GM12878 (cell line): Measurements from ENCODE around the gene VIPR2. TPM values are rescaled to one million over a fixed set of nuclear protein-coding genes. Genes with fewer than 3 reads are reported as not detected.
"Not testable (repeated sequence)": the region's sequence is repeated elsewhere in the genome, so short reads cannot be mapped to it uniquely, and the experiment has no call there.

Experiments used
- ATAC-seq: fragments of 200-7000 bp; cut with Tn5 transposase; 3 replicates; pipeline ENCODE4 v1.9.1; 2020; ENCODE audit warnings: mild to moderate bottlenecking, moderate library complexity
- BruUV-seq: library from RNA; stranded (reverse); fragments of 400-500 nt; replicated peaks from 2 replicates; lab custom pipeline; 2021; lab: Mats Ljungman, UMichigan
- CTCF ChIA-PET: fragments of 300-600 bp; sonication (Branson Sonifier 250); formaldehyde crosslinking; extraction: SDS; loops from one replicate; lab custom pipeline; 2021; ENCODE audit warnings: inconsistent platforms; lab: Yijun Ruan, JAX
- POLR2A ChIA-PET: fragments of 350-600 bp; formaldehyde crosslinking; extraction: SDS; loops from one replicate; lab custom pipeline; 2021; ENCODE audit warnings: inconsistent platforms; lab: Charles Lee
- RAD21 ChIA-PET: fragments of 300-600 bp; sonication (Branson Sonifier 250); formaldehyde crosslinking; loops from one replicate; lab custom pipeline; 2023; ENCODE audit warnings: antibody characterized with exemption; ENCODE audit not compliant: unreplicated experiment; lab: Charles Lee
- SMC1A ChIA-PET: fragments of 300-600 bp; sonication (Branson Sonifier 250); formaldehyde crosslinking; loops from one replicate; lab custom pipeline; 2023; ENCODE audit not compliant: unreplicated experiment, uncharacterized antibody; lab: Charles Lee
- DNase-seq: peaks from one replicate; pipeline ENCODE4 v3.0.0-alpha.2; 2011; ENCODE audit warnings: low read depth, low spot score
- FAIRE-seq: peaks from 3 replicates; lab custom pipeline; 2011; peaks lifted over from hg19 to GRCh38; lab: Jason Lieb, UNC
- H2AFZ ChIP-seq: 2 replicates; pipeline ENCODE4 v1.6.0; 2011; ENCODE audit warnings: low read depth, low read length, control low read depth; ENCODE audit not compliant: control insufficient read depth
- H3K27ac ChIP-seq: 2 replicates; pipeline ENCODE4 v1.5.1; 2011; ENCODE audit warnings: control low read depth; ENCODE audit not compliant: control insufficient read depth, insufficient read depth
- H3K27me3 ChIP-seq, 2 experiments: replicated peaks in 1 of 2; 2 replicates each; pipeline versions ENCODE4 v1.6.0 to v1.6.1; 2011; ENCODE audit warnings: low read length in 1 of 2; ENCODE audit not compliant: control insufficient read depth in 2 of 2, insufficient read depth in 2 of 2
- H3K36me3 ChIP-seq, 2 experiments: 2 replicates each; pipeline ENCODE4 v1.5.1; 2011; ENCODE audit warnings: low read length in 1 of 2; ENCODE audit not compliant: control insufficient read depth in 2 of 2, insufficient read depth in 2 of 2
- H3K4me1 ChIP-seq: 2 replicates; pipeline ENCODE4 v1.6.1; 2011; ENCODE audit warnings: mild to moderate bottlenecking, low read length, moderate library complexity, mixed read lengths; ENCODE audit not compliant: control insufficient read depth, insufficient read depth
- H3K4me2 ChIP-seq: 2 replicates; pipeline ENCODE4 v1.6.0; 2011; ENCODE audit warnings: control low read depth; ENCODE audit not compliant: control insufficient read depth, insufficient read depth
- H3K4me3 ChIP-seq: fragments of 200-600 bp; sonication (generic); 2 replicates; pipeline ENCODE4 v1.5.1; 2016
- H3K79me2 ChIP-seq: 2 replicates; pipeline ENCODE4 v1.6.0; 2011; ENCODE audit warnings: low read length; ENCODE audit not compliant: control insufficient read depth, insufficient read depth
- H3K9ac ChIP-seq: 2 replicates; pipeline ENCODE4 v1.8.0; 2011; ENCODE audit warnings: low read length, control low read depth, mixed read lengths; ENCODE audit not compliant: control insufficient read depth, insufficient read depth
- H3K9me3 ChIP-seq: replicated peaks from 3 replicates; pipeline ENCODE4 v1.5.1; 2011; ENCODE audit warnings: mild to moderate bottlenecking, low read length; ENCODE audit not compliant: control insufficient read depth, insufficient read depth
- H4K20me1 ChIP-seq: 2 replicates; pipeline ENCODE4 v1.6.0; 2011; ENCODE audit not compliant: control insufficient read depth, insufficient read depth
- CHD1 ChIP-seq: IDR thresholded peaks from 2 replicates; pipeline ENCODE4 v1.6.1; 2012; ENCODE audit warnings: low read depth, low read length, improper control_type of control experiment
- HCFC1 ChIP-seq: fragments of 150-350 bp; IDR thresholded peaks from 2 replicates; pipeline ENCODE4 v1.6.1; 2014; ENCODE audit warnings: low read length
- JUNB ChIP-seq: IDR thresholded peaks from 2 replicates; pipeline ENCODE4 v1.6.1; 2016; ENCODE audit warnings: antibody characterized with exemption, mild to moderate bottlenecking
- MTA2 ChIP-seq: fragments of 450-650 bp; IDR thresholded peaks from 2 replicates; pipeline ENCODE4 v1.6.1; 2016; ENCODE audit warnings: low read depth, mild to moderate bottlenecking, moderate library complexity
- POU2F2 ChIP-seq: IDR thresholded peaks from 3 replicates; pipeline ENCODE4 v1.6.1; 2011; ENCODE audit warnings: low read depth, mild to moderate bottlenecking, low read length, borderline replicate concordance
- RAD21 ChIP-seq: IDR thresholded peaks from 2 replicates; pipeline ENCODE4 v1.6.1; 2011; ENCODE audit warnings: mild to moderate bottlenecking, low read depth, low read length, moderate library complexity; ENCODE audit not compliant: insufficient read depth
- SMARCA5 ChIP-seq: fragments of 450-650 bp; IDR thresholded peaks from 2 replicates; pipeline ENCODE4 v1.6.1; 2017; ENCODE audit warnings: mild to moderate bottlenecking
- STAT1 ChIP-seq: fragments of 450-650 bp; conservative IDR thresholded peaks from 2 replicates; pipeline ENCODE4 v1.6.1; 2014; ENCODE audit warnings: antibody characterized with exemption, mild to moderate bottlenecking
- TARDBP ChIP-seq: IDR thresholded peaks from 2 replicates; pipeline ENCODE4 v1.6.1; 2016; ENCODE audit warnings: borderline replicate concordance
- TCF7 ChIP-seq: IDR thresholded peaks from 2 replicates; pipeline ENCODE4 v1.6.1; 2014; ENCODE audit warnings: antibody characterized with exemption, borderline replicate concordance
- WGBS: methylation state at CpG from one replicate; pipeline ENCODE4 v1.1.6; 2016; ENCODE audit warnings: low lambda C conversion rate; ENCODE audit not compliant: insufficient replicate concordance, insufficient coverage; ENCODE audit errors: missing lambda C conversion rate; 5-methylcytosine and 5-hydroxymethylcytosine counted together
- in situ Hi-C: fragments of 300-500 bp; cut with MboI; formaldehyde crosslinking; loops from 9 replicates; pipeline ENCODE4 v1.14.3; 2018; ENCODE audit warnings: mixed read lengths
- intact Hi-C: fragments of 100-400 bp; cut with micrococcal nuclease; formaldehyde crosslinking; loops from one replicate; pipeline ENCODE4 v1.14.2; 2022; ENCODE audit not compliant: unreplicated experiment
- polyA plus RNA-seq, 11 experiments: library from polyadenylated mRNA; depleted of rRNA in 4 of 11; unstranded in 6 of 11; stranded (reverse) in 5 of 11; fragments of >200 nt; fragmentation: Nextera tagmentation in 4 of 11; fragmentation: Illumina TruSeq in 1 of 11; extraction: Ambion mirVana in 4 of 11; extraction: Trizol in 1 of 11; gene quantifications; 1 replicate in 1 of 11; 2 replicates in 10 of 11; pipeline versions ENCODE4 v1.2.1 to v1.2.3, GENCODE V29; 2011 to 2016; ENCODE audit warnings: inconsistent platforms in 2 of 11, missing spikeins in 2 of 11, low read depth in 1 of 11
- total RNA-seq, 4 experiments: library from RNA; depleted of rRNA in 3 of 4; stranded (reverse); fragments of >200 nt in 3 of 4; fragmentation: Illumina TruSeq in 1 of 4; extraction: Trizol in 1 of 4; gene quantifications; 2 replicates each; pipeline versions ENCODE4 v1.2.1 to v1.2.3, GENCODE V29; 2013 to 2021
- TF ChIP-seq, protein P1 (sequence below): IDR thresholded peaks from 2 replicates; pipeline ENCODE4 v1.6.1; 2012; ENCODE audit warnings: low read depth, low read length, improper control_type of control experiment
- TF ChIP-seq, protein P2 (sequence below): fragments of 450-650 bp; IDR thresholded peaks from 2 replicates; pipeline ENCODE4 v1.6.1; 2016; ENCODE audit warnings: mild to moderate bottlenecking, moderate library complexity, borderline replicate concordance

VIPR2 gene
- total and polyA plus RNA-seq, 10 of the 15 experiments (the other 5 are each of a cell fraction or from before 2014, with no cell fraction given), result not detected

DNA sequence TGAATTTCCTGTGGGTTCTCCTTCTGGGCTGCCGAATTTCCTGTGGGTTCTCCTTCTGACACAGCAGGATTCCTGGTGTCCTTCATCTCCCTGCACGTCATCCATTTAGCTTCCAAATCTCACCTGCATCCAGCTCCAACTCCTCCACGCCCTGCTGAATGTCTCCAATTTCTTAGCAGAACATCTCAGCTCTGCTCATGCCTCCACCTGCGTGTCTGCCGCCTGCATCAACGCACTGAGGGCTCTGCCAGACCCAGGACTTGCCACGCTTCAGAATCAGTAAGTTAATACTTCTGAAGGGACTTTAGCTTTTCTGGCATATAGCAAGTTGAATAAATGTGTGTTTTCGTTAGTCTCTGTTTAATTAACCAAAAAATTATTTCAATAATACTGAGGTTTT, 31.1 kb upstream of the VIPR2 start:
- RAD21 ChIA-PET, result no interaction called here
- CTCF ChIA-PET, result no interaction called here

DNA sequence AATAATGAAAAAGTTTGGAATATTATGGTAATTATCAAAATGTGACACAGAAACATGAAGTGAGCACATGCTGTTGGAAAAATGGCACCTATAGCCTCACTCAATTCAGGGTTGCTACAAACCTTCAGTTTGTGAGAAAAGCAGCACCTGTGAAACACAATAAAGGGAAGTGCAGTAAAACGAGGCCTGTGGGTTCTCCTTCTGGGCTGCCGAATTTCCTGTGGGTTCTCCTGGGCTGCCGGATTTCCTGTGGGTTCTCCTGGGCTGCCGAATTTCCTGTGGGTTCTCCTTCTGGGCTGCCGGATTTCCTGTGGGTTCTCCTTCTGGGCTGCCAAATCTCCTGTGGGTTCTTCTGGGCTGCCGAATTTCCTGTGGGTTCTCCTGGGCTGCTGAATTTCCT, 30.4 kb upstream of the VIPR2 start:
- SMC1A ChIA-PET, RAD21 ChIA-PET: not testable (repeated sequence)

More for the DNA sequence above, 31.1 kb upstream of the VIPR2 start:
- ATAC-seq, result no peak
- no peaks in the 10 kb centered on the region for H3K27me3 ChIP-seq
- H3K9me3 ChIP-seq, result no peaks in the 10 kb centered on the region; the same call in 2 of the 3 replicates
- H4K20me1 ChIP-seq, result no peaks in the 10 kb centered on the region
- DNase-seq, result no peak
- ChIA-PET POLR2A (no interaction called here), SMC1A (no interaction called here)
- H3K79me2 ChIP-seq, result no peaks in the 10 kb centered on the region
- H3K9ac ChIP-seq, result no peak overlapping the region
- in situ Hi-C loops, result no loop called here
- H3K4me2 ChIP-seq, result no peak overlapping the region
- H3K36me3 ChIP-seq, result no peaks in the 10 kb centered on the region
- no peak for TF ChIP-seq TARDBP
- TF ChIP-seq SMARCA5, result no peak
- no peak for TF ChIP-seq MTA2
- TF ChIP-seq POU2F2, result no peak
- TF ChIP-seq TCF7, result no peak
- TF ChIP-seq, protein P1, sequence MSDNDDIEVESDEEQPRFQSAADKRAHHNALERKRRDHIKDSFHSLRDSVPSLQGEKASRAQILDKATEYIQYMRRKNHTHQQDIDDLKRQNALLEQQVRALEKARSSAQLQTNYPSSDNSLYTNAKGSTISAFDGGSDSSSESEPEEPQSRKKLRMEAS, result no peak
- TF ChIP-seq STAT1, result no peak
- TF ChIP-seq CHD1, result no peak
- no peak for TF ChIP-seq JUNB
- TF ChIP-seq RAD21, result no peak
- TF ChIP-seq HCFC1, result no peak
- TF ChIP-seq, protein P2, sequence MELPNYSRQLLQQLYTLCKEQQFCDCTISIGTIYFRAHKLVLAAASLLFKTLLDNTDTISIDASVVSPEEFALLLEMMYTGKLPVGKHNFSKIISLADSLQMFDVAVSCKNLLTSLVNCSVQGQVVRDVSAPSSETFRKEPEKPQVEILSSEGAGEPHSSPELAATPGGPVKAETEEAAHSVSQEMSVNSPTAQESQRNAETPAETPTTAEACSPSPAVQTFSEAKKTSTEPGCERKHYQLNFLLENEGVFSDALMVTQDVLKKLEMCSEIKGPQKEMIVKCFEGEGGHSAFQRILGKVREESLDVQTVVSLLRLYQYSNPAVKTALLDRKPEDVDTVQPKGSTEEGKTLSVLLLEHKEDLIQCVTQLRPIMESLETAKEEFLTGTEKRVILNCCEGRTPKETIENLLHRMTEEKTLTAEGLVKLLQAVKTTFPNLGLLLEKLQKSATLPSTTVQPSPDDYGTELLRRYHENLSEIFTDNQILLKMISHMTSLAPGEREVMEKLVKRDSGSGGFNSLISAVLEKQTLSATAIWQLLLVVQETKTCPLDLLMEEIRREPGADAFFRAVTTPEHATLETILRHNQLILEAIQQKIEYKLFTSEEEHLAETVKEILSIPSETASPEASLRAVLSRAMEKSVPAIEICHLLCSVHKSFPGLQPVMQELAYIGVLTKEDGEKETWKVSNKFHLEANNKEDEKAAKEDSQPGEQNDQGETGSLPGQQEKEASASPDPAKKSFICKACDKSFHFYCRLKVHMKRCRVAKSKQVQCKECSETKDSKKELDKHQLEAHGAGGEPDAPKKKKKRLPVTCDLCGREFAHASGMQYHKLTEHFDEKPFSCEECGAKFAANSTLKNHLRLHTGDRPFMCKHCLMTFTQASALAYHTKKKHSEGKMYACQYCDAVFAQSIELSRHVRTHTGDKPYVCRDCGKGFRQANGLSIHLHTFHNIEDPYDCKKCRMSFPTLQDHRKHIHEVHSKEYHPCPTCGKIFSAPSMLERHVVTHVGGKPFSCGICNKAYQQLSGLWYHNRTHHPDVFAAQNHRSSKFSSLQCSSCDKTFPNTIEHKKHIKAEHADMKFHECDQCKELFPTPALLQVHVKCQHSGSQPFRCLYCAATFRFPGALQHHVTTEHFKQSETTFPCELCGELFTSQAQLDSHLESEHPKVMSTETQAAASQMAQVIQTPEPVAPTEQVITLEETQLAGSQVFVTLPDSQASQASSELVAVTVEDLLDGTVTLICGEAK, result no peak
- H3K4me1 ChIP-seq, result no peaks in the 10 kb centered on the region
- FAIRE-seq, result no peak
- no TSS peak for BruUV-seq
- no peak overlapping the region for H2AFZ ChIP-seq
- WGBS, result 42% methylated on average over 8 of the region's 8 CpGs
- no peak overlapping the region for H3K4me3 ChIP-seq
- H3K27ac ChIP-seq, result no peak overlapping the region
- intact Hi-C loops, result no loop called here

More for the DNA sequence above, 30.4 kb upstream of the VIPR2 start:
- FAIRE-seq, H2AFZ ChIP-seq, H3K27me3 ChIP-seq, H3K27ac ChIP-seq, DNase-seq, CTCF ChIA-PET, H3K9me3 ChIP-seq, H3K36me3 ChIP-seq, intact Hi-C loops, H3K4me1 ChIP-seq, ATAC-seq, in situ Hi-C loops, POLR2A ChIA-PET, H3K4me2 ChIP-seq, H3K79me2 ChIP-seq, H3K9ac ChIP-seq, BruUV-seq, H3K4me3 ChIP-seq, H4K20me1 ChIP-seq: not testable (repeated sequence)
- 2% methylated on average over 6 of the region's 6 CpGs for WGBS
